ENCODE measurements around the gene PLA1A. TPM values are rescaled to one million over a fixed set of nuclear protein-coding genes. Genes with fewer than 3 reads are reported as not detected.

Gene PLA1A
- total RNA-seq, 1 experiment from 2014 or later = not detected

DNA sequence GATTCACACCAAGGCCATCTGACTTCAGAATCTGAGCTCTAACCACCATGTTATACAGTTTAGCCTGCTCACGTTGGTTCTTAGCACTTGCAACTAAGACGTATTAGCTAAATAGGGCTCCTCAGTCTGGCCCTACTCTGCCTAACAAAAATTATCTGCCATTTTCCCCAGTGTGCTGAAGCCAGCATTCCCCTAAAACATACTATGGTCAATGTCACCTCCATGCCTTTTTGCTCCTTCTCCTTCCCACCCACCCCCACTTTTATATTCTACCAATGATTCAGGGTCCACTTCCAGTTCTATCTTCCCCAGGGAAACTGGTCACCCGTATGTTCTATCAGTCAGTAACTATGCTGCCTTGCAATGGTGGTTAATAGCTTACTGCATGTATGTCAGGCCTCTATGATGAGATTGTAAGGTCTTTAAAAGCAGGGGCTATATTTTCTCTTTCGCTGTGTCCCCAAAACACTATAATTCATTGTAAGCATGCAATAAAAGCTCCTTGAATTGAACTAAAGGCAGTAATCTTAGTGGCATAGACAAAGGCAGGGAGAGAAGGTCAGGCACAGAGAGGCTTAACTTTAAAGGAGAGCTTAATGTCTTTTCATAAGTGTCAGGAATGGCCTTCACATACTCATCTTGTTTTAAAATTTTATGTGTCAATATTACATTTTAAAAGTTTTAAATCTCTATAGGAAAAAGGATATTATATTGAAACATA, 39.4 kb downstream of the PLA1A start:
- DNase-seq (ENCODE audit: low spot score) = no peak

DNA sequence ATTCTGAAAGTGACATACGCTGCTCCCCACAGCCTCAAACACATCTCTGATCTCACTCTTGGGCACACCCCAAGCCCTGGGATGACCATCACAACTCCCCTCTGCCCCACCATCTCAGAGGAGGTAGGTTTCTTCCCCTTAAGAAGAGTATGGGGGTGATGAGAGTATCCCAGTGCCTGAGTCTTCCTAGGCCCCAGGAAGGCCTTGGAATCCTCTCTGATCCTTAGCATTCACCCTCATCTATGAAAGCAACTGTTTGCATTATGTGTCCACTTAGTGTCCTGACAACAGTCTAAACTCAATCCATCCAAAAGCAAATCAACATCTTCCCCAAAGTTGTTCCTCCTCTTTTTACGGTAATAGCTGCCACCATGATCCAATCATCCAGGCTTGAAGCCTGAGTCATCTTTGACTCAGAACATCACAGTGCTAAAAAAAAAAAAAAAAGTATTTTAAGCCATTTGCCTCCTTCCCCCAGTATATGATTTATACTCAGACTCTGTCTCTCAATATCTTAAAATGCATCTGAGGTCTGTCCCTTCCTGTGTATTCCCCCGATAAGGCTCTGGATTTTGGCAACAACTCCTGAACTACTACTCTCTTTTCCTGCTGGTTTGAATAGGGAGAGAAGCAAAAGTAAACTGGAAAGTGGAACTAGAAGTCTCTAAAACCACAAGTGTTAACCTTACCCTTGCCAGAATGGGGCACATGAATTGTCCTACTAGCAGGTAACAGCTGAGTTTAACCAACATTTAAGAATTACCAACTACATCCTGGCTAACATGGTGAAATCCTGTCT, 40.2 kb downstream of the PLA1A start:
- DNase-seq (ENCODE audit: low spot score) = peak; percentile 90

GRCh38 chr3:119639494-119640350, 42.0 kb downstream of the PLA1A start:
- DNase-seq (ENCODE audit: low spot score) = no peak

DNA sequence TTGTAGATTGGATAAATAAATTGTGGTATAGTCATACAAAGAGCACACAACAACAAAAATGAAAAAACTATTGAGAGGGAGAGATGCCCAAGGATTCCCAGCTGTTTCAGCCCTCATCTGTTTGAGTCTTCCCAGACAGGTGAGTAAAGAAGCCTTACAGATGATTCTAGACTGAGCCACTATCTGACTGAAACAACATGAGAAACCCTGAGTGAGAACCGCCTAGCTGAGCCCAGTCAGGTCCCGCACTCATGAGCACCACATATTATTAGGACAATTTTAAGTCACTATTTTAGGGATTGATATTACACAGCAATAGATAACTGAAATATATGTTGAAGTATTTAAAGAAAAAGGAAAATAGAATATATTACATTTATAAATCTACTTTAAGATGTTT, 43.7 kb downstream of the PLA1A start:
- no peak for DNase-seq (ENCODE audit: low spot score)

GRCh38 chr3:119642746-119643473, 45.2 kb downstream of the PLA1A start:
- DNase-seq (ENCODE audit: low spot score) = no peak

- peak; percentile 77 for DNase-seq (ENCODE audit: low spot score)
Measured at GRCh38 chr3:119643528-119643927, 45.8 kb downstream of the PLA1A start.

- DNase-seq (ENCODE audit: low spot score) = no peak
Measured at GRCh38 chr3:119644481-119644880, 46.8 kb downstream of the PLA1A start.

DNA sequence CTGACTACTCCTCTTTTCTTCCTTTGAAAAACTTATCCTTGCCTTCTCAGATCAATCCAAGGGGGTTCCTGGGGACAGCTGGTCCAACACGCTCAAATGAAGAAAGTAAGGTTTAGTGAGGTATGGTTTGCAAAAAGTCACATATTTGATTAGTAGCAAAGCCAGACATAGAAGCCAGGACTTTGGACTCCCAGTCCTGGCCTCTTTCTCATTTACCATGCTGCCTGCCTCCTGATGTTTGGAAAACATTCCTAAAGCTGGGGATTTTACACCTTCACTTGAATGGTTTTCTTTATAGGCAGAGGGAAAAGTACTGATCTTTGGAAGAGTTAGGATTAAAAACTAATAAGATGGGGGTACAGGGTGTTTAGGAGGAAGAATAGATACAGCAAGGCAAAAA, 48.1 kb downstream of the PLA1A start:
- no peak for DNase-seq (ENCODE audit: low spot score)

- no peak for DNase-seq (ENCODE audit: low spot score)
Measured at GRCh38 chr3:119647171-119647570, 49.5 kb downstream of the PLA1A start.

DNA sequence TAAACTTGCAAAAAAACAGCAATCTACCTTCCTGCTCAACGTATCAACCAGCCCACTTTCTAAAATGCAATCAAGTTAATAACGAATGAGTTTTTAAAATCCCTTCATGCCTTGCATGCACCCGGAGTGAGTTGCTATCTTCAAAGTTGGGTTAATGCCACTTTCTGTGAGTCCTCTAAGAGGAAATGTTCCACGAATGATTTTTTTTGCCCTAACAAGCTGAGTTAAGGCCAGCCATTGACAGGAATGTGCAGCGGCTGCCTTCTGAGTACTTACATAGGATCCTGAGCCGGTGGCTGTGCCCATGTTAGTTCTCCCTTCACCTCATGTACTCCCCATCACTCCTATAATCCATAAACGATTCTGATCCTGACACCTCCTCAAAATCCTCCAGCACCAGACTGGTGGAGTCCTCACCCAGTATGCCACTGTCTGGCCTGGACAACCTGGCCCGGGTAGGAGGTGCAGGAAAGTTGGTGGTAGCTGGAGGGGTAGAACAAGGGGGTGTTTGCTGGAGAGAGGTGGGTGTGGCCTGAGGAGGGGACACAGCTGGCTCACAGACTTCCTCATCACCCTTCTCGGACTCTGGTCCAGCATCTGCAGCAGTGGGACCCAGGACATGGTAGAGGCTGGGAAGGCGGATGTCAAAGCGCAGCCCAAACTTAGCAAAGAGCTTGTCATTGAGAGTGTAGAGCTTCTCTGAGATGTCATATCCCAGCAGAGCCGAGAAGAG, 50.3 kb downstream of the PLA1A start:
- no peak for DNase-seq (ENCODE audit: low spot score)

DNA sequence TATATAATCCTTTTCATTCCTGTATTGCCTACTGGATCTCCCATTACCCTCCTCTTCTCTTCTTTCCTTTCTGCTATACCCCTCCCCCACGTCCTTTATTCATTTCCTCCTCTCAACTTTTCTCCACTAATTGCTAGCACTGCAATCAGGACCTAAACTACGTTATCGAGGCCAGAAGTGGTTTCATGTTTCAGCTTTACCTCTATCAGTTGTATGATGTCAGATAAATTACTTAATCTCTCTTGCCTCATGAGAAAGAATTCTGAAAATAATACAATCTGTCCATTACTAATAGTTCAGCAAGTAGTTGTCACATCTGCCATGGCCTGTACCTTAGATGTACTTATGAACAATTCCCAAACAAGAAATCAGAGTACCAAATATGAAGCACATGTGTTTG, 52.1 kb downstream of the PLA1A start:
- no peak for DNase-seq (ENCODE audit: low spot score)

GRCh38 chr3:119652306-119653033, 54.8 kb downstream of the PLA1A start:
- no peak for DNase-seq (ENCODE audit: low spot score)

- no peak for DNase-seq (ENCODE audit: low spot score)
Measured at GRCh38 chr3:119653876-119654275, 56.2 kb downstream of the PLA1A start.

- no peak for DNase-seq (ENCODE audit: low spot score)
Measured at GRCh38 chr3:119657887-119658702, 60.4 kb downstream of the PLA1A start.

GRCh38 chr3:119658994-119659393, 61.3 kb downstream of the PLA1A start:
- DNase-seq (ENCODE audit: low spot score) = no peak

DNA sequence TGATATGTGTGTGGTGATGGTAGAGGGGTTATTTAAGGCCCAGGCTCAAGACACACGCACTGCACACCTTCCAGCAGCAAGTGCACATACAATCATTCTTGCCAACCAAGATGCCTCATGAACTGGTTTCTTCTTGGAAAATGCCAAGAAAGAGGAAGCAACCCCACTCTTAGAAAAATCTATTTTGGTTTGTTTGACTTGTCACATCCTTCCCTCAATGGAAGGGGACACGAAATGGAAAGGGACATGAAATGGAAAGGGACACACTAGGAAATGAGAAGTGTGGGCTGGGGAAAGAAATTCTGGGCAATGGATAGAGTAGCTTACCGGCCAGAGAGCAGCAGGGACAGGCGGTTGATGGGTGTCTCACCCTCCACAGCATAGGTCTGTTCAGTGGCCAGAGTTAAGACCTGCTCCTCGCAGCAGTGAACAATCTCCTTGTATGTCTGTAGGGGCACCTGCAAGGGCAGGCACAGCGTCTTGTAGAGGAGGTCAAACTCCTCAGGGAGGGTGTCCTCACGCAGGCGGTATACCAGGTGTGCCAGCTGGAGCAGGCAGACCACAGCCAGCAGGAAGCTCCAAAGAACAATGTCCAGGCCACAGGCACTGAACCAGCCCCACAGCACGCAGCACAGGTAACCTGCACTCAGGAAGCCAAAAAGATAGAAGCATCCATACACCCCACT, 62.1 kb downstream of the PLA1A start:
- DNase-seq (ENCODE audit: low spot score) = no peak

- DNase-seq (ENCODE audit: low spot score) = no peak
Measured at GRCh38 chr3:119660474-119661440, 63.1 kb downstream of the PLA1A start, which contains the start of gene POPDC2. Gene POPDC2, minus strand, starts transcription at chr3:119660589. Its CDS starts 166 bp downstream, at chr3:119660423.

Data from A172 (cell line).